Activated T-helper 2 cell treated with anti-CD3 and anti-CD28 coated beads, Interferon-gamma antibody, Interleukin-2, Interleukin-4, amounts not matched to agents 10 μg/mL and 5 μg/mL and 100 μg/mL, durations not matched to agents 14 hours and 24 hours and 36 hours (primary cell): ENCODE data around the gene TMCO2. TPM values are rescaled to one million over a fixed set of nuclear protein-coding genes. Genes with fewer than 3 reads are reported as not detected.
A peak's percentile ranks its signal among the peaks of the same experiment; 100 is the strongest.

Experiments used
- DNase-seq: peaks from one replicate; pipeline ENCODE4 v3.0.0; 2021; ENCODE audit warnings: low spot score
- H3K27ac Mint-ChIP-seq: one replicate; pipeline ENCODE4 v1.8.0; 2021; ENCODE audit warnings: mixed read lengths
- H3K27me3 Mint-ChIP-seq: one replicate; pipeline ENCODE4 v1.8.0; 2021; ENCODE audit warnings: low read depth, mixed read lengths
- H3K36me3 Mint-ChIP-seq: one replicate; pipeline ENCODE4 v1.8.0; 2021; ENCODE audit warnings: low read depth, mixed read lengths
- H3K4me1 Mint-ChIP-seq: one replicate; pipeline ENCODE4 v1.8.0; 2021; ENCODE audit warnings: low read depth, mixed read lengths
- H3K4me3 Mint-ChIP-seq: one replicate; pipeline ENCODE4 v1.8.0; 2021; ENCODE audit warnings: low read depth, mild to moderate bottlenecking, moderate library complexity, mixed read lengths
- H3K9me3 Mint-ChIP-seq: one replicate; pipeline ENCODE4 v1.8.0; 2021; ENCODE audit warnings: mixed read lengths
- intact Hi-C: fragments of 100-400 bp; cut with micrococcal nuclease; formaldehyde crosslinking; loops from one replicate; pipeline ENCODE4 v1.15.1; 2023
- total RNA-seq: library from RNA; stranded (reverse); gene quantifications from 2 replicates; pipeline ENCODE4 v1.2.3, GENCODE V29; 2022

TMCO2 gene
- total RNA-seq, 1 donor from 2014 or later: not detected

DNA sequence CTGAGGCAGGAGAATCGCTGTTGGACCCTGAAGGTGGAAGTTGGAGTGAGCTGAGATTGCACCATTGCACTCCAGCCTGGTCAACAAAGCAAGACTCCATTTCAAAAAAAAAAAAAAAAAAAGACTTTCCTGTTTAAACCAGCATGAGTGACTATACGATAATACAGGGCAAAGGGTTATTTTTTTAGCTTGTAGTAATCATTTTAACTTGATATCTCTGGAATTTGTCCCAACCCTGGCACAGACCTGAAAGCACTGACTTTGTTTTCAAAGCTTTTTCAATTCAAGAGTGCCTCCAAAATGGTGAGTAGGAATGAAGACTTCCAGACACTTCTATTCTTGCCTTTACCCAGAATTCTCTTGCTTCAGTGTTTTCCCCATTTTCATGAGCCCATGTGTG is 4.4 kb upstream of the TMCO2 start:
- no peak for DNase-seq
- intact Hi-C loops: loop anchor here (5.0 to 10.0 kb wide), 2 partner anchors 74 to 451 kb away; partner anchors contain the start of genes COL9A2 and NFYC
- H3K27ac Mint-ChIP-seq: peak overlapping the region; percentile 8
- H3K9me3 Mint-ChIP-seq: no peaks in the 10 kb centered on the region
- no peak overlapping the region for H3K4me3 Mint-ChIP-seq
- H3K4me1 Mint-ChIP-seq: peaks cover 52% of the 10 kb centered on the region
- H3K36me3 Mint-ChIP-seq: peaks cover 24% of the 10 kb centered on the region
- H3K27me3 Mint-ChIP-seq: no peaks in the 10 kb centered on the region

DNA sequence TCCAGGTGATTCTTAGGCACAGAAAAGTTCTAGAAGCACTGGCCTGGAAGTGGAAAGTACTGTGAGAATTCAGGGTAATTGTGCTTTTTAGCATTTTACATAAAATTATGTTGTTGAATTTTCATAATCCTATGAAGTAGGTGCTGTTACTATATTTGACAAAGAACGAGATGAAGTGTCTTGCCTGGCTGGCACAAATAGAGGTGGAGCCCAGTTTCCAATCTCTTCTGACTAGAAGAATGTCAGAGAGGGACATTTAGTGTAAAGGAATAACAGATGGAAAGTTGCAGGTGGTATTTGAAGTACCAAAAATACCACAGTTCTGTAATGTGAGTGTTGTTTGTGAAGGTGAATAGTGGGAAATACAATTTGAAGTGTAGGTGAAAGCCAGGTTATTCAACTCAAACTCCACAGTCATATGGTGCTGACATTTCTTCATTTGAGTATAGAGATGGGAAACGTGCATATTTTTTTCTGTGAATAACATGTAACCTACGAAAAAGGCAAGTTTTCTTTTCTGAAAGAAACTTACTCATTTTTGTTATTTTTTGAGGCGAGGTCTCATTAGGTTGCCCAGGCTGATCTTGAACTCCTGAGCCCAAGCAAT is 3.5 kb upstream of the TMCO2 start:
- H3K36me3 Mint-ChIP-seq: peaks cover 15% of the 10 kb centered on the region

DNA sequence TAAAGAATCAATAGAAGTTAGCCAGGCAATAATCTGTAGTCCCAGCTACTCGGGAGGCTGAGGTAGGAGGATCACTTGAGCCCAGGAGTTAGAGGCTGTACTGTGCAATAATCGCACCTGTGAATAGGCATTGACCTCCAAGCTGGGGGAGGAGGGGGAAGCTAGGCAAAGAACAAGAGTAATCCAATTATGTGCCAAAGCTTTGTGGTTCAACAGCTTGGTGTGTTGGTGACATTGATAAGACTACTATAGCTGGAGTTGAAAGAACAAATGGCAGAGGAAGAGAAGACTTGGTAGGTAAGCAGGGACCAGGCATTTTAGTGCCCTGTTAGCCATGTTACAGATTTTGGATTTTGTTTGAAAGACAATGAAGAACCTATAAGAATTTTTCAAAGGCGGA is 2.1 kb upstream of the TMCO2 start:
- Mint-ChIP-seq H3K4me3 (no peak overlapping the region), H3K9me3 (no peaks in the 10 kb centered on the region), H3K27me3 (no peaks in the 10 kb centered on the region), H3K27ac (no peak overlapping the region), H3K36me3 (peaks cover under 1% of the 10 kb centered on the region), H3K4me1 (peaks cover 29% of the 10 kb centered on the region)
- no peak for DNase-seq
- intact Hi-C loops: loop anchor here (1.0 to 10.0 kb wide), 2 partner anchors 22 to 449 kb away; partner anchors contain the start of gene NFYC

More for the DNA sequence above, 3.5 kb upstream of the TMCO2 start:
- intact Hi-C loops: loop anchor here (5.0 to 10.0 kb wide), 2 partner anchors 73 to 451 kb away; partner anchors contain the start of genes COL9A2 and NFYC
- Mint-ChIP-seq H3K27ac (no peak overlapping the region), H3K27me3 (no peaks in the 10 kb centered on the region), H3K4me3 (no peak overlapping the region), H3K9me3 (no peaks in the 10 kb centered on the region), H3K4me1 (peaks cover 43% of the 10 kb centered on the region)
- DNase-seq: no peak

DNA sequence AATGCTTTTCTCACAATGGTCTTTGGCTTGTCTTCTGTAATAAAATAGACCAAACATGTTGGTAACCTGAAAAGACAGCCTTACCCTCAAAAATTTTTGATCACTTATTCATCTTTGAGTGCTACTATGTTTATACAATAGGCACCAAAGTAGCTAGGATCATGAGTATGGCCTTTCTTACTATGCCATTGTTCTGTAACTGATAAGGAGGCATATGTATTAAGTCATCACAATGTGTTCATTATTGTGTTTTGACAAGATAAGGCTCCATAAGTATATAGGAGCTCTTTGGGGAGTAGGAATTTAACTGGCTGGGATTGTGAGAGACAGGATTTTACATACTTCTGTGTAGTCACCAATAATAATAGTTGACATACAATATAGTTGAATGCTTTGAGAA is 675 bp downstream of the TMCO2 start:
- intact Hi-C loops: loop anchor here (10.0 kb wide), 1 partner anchor 446 kb away; the partner anchor contains the start of gene NFYC
- Mint-ChIP-seq H3K4me3 (no peak overlapping the region), H3K4me1 (peaks cover 22% of the 10 kb centered on the region), H3K36me3 (no peaks in the 10 kb centered on the region), H3K9me3 (no peaks in the 10 kb centered on the region), H3K27ac (no peak overlapping the region), H3K27me3 (no peaks in the 10 kb centered on the region)
- DNase-seq: no peak

DNA sequence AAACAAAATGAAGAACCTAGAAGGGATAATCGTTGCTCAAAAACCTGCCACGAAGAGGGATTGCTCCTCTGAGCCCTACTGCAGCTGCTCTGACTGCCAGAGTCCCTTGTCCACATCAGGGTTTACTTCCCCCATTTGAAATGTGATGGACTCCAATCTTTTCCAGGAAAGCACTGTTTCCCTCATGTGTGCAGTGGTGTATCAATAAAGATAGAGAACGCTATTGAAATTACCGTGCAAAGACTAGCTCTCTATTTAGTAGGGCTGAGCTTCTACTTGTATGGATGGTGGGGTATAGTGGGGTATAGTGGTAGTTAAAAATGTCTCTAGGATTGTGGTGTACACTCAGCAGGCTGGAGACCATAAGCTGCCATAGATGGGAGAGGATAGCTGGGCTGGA is 3.7 kb downstream of the TMCO2 start:
- Mint-ChIP-seq H3K27me3 (no peaks in the 10 kb centered on the region), H3K4me1 (peaks cover 28% of the 10 kb centered on the region), H3K4me3 (no peak overlapping the region), H3K9me3 (no peaks in the 10 kb centered on the region), H3K36me3 (peaks cover 5% of the 10 kb centered on the region), H3K27ac (no peak overlapping the region)
- DNase-seq: no peak
- intact Hi-C loops: no loop called here

DNA sequence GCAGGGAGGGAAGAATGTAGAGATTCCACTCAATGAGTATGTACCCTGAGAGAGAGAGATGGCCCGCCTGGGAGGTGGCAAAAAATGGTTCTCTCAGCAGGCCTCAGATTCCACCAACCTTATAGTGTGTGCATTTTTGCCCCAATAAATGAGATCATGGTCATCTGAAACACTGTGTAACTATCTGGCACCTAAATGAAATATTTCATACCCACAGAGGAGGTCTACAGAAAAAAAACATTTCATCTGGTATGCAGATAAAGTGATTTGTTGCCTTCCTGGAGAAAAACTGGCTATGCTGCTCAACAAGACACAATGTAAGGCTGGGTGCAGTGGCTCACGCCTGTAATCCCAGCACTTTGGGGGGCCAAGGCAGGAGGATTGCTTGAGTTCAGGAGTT is 4.9 kb downstream of the TMCO2 start:
- Mint-ChIP-seq H3K27ac (no peak overlapping the region), H3K27me3 (no peaks in the 10 kb centered on the region), H3K36me3 (peaks cover 7% of the 10 kb centered on the region), H3K4me3 (no peak overlapping the region), H3K4me1 (peaks cover 29% of the 10 kb centered on the region), H3K9me3 (no peaks in the 10 kb centered on the region)
- intact Hi-C loops: no loop called here
- DNase-seq: no peak

DNA sequence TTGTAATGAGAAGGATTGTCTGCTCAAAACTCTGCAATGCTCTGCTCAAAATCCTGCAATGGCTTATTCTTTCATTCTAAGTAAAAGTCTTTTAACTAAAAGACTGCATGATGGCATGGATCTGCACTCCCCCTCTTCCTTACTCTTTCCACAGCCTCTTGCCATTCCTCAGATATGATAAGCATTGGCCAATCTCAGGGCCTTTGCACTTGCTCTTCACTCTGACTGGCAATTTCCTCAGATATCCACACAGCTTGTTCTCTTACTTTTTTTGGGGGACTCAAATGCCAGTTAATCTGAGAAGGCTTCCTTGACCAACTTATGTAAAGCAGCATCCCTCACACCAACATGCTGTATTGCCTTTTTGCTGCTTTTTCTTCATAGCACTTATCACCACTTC is 7.5 kb downstream of the TMCO2 start:
- Mint-ChIP-seq H3K4me3 (no peak overlapping the region), H3K4me1 (peaks cover 31% of the 10 kb centered on the region), H3K9me3 (no peaks in the 10 kb centered on the region)

DNA sequence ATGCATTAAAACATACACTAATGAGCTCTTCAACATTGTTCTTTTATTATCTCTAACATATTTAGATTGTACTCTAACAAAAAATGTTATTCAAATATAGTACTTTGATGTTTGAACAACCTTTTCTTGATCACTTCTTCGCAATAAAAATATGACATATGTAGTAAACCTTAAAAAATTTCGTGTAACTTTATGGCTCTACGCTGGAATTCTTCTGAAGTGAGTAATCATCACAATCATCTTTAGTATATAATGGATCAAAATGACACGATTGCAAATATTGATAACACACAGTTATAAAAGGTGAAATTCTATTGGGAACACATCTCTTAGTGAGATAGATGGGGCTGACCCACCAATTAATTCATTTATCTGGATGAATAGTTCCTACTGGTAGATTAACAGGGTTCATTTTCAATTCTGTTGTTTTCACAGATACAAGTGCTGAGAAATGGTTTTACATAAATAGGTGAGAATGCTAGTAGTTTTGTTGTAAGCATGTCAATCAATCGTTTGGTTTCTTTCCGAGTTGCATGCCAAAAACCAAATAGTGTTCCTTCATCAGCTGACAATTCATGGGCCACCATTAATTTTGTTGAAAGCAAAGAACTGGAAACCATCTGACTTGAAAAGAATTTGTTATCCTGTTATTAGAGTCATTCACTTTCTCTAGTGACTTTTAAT is 8.8 kb downstream of the TMCO2 start:
- H3K27me3 Mint-ChIP-seq: no peaks in the 10 kb centered on the region
- H3K9me3 Mint-ChIP-seq: no peaks in the 10 kb centered on the region
- H3K4me3 Mint-ChIP-seq: peak overlapping the region; percentile 94
- no peak for DNase-seq
- peak overlapping the region; percentile 98 for H3K27ac Mint-ChIP-seq
- H3K4me1 Mint-ChIP-seq: peaks cover 35% of the 10 kb centered on the region
- H3K36me3 Mint-ChIP-seq: peaks cover 33% of the 10 kb centered on the region
- intact Hi-C loops: loop anchor here (5.0 kb wide), 1 partner anchor 61 kb away; the partner anchor contains the start of gene COL9A2

More for the DNA sequence above, 7.5 kb downstream of the TMCO2 start:
- no peak for DNase-seq
- peaks cover 20% of the 10 kb centered on the region for H3K36me3 Mint-ChIP-seq
- H3K27ac Mint-ChIP-seq: peak overlapping the region; percentile 42
- H3K27me3 Mint-ChIP-seq: no peaks in the 10 kb centered on the region
- intact Hi-C loops: loop anchor here (5.0 kb wide), 1 partner anchor 62 kb away; the partner anchor contains the start of gene COL9A2

DNA sequence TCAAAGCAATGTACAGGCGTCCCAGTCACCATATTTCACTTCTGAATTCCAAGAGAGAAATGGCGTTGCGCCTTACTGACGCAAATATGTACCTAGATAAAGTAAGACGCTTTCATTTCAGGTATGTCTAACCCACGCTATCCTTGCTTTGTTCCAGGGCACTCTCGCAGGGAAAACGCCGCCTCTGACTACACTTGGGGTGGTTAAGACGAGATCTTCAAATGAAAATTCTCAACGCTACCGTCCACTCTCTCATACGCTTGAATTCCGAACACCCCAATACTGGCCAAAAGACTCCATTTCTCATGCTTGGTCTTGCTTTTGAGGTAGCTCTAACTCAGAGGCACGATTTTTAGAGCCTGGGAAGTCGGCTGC is 9.6 kb downstream of the TMCO2 start:
- Mint-ChIP-seq H3K36me3 (peaks cover 40% of the 10 kb centered on the region), H3K4me1 (peaks cover 34% of the 10 kb centered on the region), H3K9me3 (no peaks in the 10 kb centered on the region), H3K27ac (peak overlapping the region; percentile 98), H3K4me3 (peak overlapping the region; percentile 94), H3K27me3 (no peaks in the 10 kb centered on the region)
- intact Hi-C loops: loop anchor here (5.0 kb wide), 1 partner anchor 60 kb away; the partner anchor contains the start of gene COL9A2
- DNase-seq: no peak

DNA sequence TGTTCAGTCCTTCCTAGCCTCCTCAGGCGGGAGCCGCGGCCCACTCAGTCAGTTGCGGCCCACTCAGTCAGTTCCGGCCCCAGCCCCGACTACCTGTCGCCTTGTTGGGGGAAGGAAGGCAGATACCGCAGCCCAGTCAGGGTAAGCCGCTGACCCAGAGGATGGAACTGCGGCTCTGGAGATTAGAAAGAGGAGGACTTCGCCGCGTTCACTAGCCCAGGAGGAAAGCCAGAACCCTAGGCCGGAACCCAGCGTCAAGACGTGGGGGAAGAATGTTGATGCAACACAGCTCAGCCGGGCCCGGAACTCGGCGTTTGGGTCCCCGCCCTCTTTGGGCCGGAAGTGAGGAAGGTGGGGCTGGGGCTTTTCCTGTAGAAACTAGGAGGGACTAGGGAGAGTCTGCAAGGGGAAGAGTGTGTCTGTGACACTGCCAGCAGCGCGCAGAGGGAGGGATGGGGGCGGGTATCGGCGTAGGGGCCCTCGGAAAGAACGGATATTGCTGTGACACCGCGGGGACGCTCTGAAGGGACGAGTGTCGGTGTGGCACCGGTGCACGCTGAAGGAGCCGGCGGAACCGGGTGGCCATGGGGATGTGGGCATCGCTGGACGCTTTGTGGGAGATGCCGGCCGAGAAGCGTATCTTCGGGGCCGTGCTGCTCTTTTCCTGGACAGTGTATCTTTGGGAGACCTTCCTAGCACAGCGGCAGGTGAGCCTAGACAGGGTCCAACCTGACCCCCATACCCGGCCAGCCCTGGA is 10.1 kb downstream of the TMCO2 start, which contains the start of gene ZMPSTE24:
Gene ZMPSTE24 (plus strand): TSS at position 549 of the 757 bp plus-strand sequence. CDS start 36 bp downstream, at position 585.
- H3K4me3 Mint-ChIP-seq: peak within 1 kb of the TSS; percentile 94
- H3K27me3 Mint-ChIP-seq: no peaks in the 10 kb centered on the region
- H3K27ac Mint-ChIP-seq: peak within 1 kb of the TSS; percentile 98
- H3K4me1 Mint-ChIP-seq: peaks cover 38% of the 10 kb centered on the region
- intact Hi-C loops: loop anchor here (1.0 to 5.0 kb wide), 3 partner anchors 59 to 218 kb away; partner anchors contain the start of genes CAP1, COL9A2 and RLF
- H3K36me3 Mint-ChIP-seq: peaks cover 46% of the 10 kb centered on the region
- peak; percentile 95 for DNase-seq
- no peaks in the 10 kb centered on the region for H3K9me3 Mint-ChIP-seq

DNA sequence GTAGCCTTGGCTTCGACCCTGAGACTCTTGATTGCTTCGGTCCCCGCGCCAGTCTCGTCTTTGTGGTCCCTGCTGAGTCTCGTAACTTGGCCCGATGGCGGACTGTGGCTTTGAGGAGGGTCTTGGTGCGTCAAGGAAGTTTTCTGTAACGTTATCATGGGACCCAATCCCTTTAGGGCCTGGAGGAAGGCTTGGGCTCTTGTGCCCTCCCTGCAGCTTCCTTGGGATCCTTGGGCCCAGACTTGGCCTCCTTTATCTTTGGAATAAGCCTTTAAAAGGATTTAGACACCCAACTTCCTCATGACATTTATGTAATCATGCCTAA is 10.7 kb downstream of the TMCO2 start:
- H3K4me1 Mint-ChIP-seq: peaks cover 43% of the 10 kb centered on the region
- peak overlapping the region; percentile 94 for H3K4me3 Mint-ChIP-seq
- no peak for DNase-seq
- no peaks in the 10 kb centered on the region for H3K9me3 Mint-ChIP-seq
- intact Hi-C loops: loop anchor here (1.0 to 5.0 kb wide), 3 partner anchors 59 to 218 kb away; partner anchors contain the start of genes CAP1, COL9A2 and RLF
- peaks cover 51% of the 10 kb centered on the region for H3K36me3 Mint-ChIP-seq
- H3K27me3 Mint-ChIP-seq: no peaks in the 10 kb centered on the region
- H3K27ac Mint-ChIP-seq: peak overlapping the region; percentile 98

DNA sequence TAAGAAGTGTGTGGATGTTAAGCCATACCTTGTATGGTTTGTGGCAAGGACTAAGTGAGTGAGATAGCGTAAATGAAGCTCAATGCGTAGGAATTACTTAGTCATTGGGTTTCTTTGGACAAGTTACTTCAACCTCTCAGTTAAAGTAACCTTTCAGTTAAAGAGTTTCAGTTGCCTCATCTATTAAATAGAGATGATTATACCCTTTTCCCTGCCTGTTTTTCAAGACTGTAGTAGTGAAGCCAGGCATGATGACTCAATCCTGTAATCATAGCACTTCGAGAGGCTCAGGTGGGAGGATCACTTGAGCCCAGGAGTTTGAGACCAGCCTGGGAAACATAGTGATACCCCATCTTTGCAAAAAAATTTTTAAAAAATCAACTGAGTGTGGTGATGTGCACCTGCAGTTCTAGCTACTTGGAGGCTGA is 16.6 kb downstream of the TMCO2 start:
- intact Hi-C loops: loop anchor here (1.0 to 5.0 kb wide), 6 partner anchors 23 to 120 kb away; no protein-coding TSS in a partner anchor
- peak overlapping the region; percentile 42 for H3K4me3 Mint-ChIP-seq
- H3K4me1 Mint-ChIP-seq: peaks cover 42% of the 10 kb centered on the region
- H3K27ac Mint-ChIP-seq: peak overlapping the region; percentile 90
- H3K36me3 Mint-ChIP-seq: peaks cover 71% of the 10 kb centered on the region
- no peaks in the 10 kb centered on the region for H3K9me3 Mint-ChIP-seq
- H3K27me3 Mint-ChIP-seq: no peaks in the 10 kb centered on the region
- DNase-seq: no peak
